Endodermal cell (in vitro differentiated cells): Measurements from ENCODE around the gene NRG2. TPM values are rescaled to one million over a fixed set of nuclear protein-coding genes. Genes with fewer than 3 reads are reported as not detected.

Experiments
- DNase-seq: peaks from one replicate; pipeline ENCODE4 v3.0.0-alpha.2; 2017
- H3K27ac ChIP-seq: 2 replicates; pipeline ENCODE4 v1.5.1; 2013; ENCODE audit warnings: mild to moderate bottlenecking, low read depth, low read length, moderate library complexity
- H3K27me3 ChIP-seq: 2 replicates; pipeline ENCODE4 v1.6.1; 2013; ENCODE audit warnings: mild to moderate bottlenecking, low read length, moderate library complexity; ENCODE audit not compliant: insufficient read depth, control insufficient read depth, poor library complexity, severe bottlenecking
- H3K36me3 ChIP-seq: 2 replicates; pipeline ENCODE4 v1.7.0; 2013; ENCODE audit warnings: mild to moderate bottlenecking, low read length, moderate library complexity; ENCODE audit not compliant: control insufficient read depth, insufficient read depth
- H3K4me1 ChIP-seq: one replicate; pipeline ENCODE4 v1.7.0; 2013; ENCODE audit warnings: low read length; ENCODE audit not compliant: control insufficient read depth, insufficient read depth
- H3K4me3 ChIP-seq: 2 replicates; pipeline ENCODE4 v1.5.1; 2013; ENCODE audit warnings: mild to moderate bottlenecking, low read length, moderate library complexity
- H3K9ac ChIP-seq: 2 replicates; pipeline ENCODE4 v1.6.1; 2013; ENCODE audit warnings: mild to moderate bottlenecking, low read length, moderate library complexity; ENCODE audit not compliant: poor library complexity, severe bottlenecking; ENCODE audit errors: extremely low read depth
- H3K9me3 ChIP-seq: 2 replicates; pipeline ENCODE4 v1.6.1; 2013; ENCODE audit warnings: mild to moderate bottlenecking, low read length, moderate library complexity; ENCODE audit not compliant: control insufficient read depth
- H3K27ac Mint-ChIP-seq: 2 replicates; pipeline ENCODE4 v1.8.0; 2020; ENCODE audit warnings: mixed read lengths
- H3K27me3 Mint-ChIP-seq: 2 replicates; pipeline ENCODE4 v1.8.0; 2021; ENCODE audit warnings: mild to moderate bottlenecking, mixed read lengths; ENCODE audit not compliant: insufficient read depth
- H3K36me3 Mint-ChIP-seq: 2 replicates; pipeline ENCODE4 v1.8.0; 2020; ENCODE audit warnings: low read depth, mixed read lengths
- H3K4me1 Mint-ChIP-seq: 2 replicates; pipeline ENCODE4 v1.8.0; 2020; ENCODE audit warnings: mixed read lengths
- H3K4me3 Mint-ChIP-seq: 2 replicates; pipeline ENCODE4 v1.8.0; 2020; ENCODE audit warnings: mild to moderate bottlenecking, moderate library complexity, mixed read lengths
- H3K9me3 Mint-ChIP-seq: 2 replicates; pipeline ENCODE4 v1.8.0; 2020; ENCODE audit warnings: mild to moderate bottlenecking, mixed read lengths
- WGBS, 2 experiments: methylation state at CpG; one replicate each; pipeline versions ENCODE4 v1.1.5 to v1.1.7; 2013; ENCODE audit warnings: missing lambda C conversion rate in 2 of 2, mixed read lengths in 1 of 2; ENCODE audit not compliant: insufficient coverage in 1 of 2, insufficient read length in 1 of 2; 5-methylcytosine and 5-hydroxymethylcytosine counted together
- total RNA-seq, 2 donors: library from RNA; stranded (reverse); fragmentation: NEBNext Ultra II Directional in 1 of 2; extraction: Animal tissue kit (Norgen Biotek cat#: 25700) in 1 of 2; gene quantifications; 2 replicates in 1 of 2; 3 replicates in 1 of 2; pipeline ENCODE4 v1.2.1, GENCODE V29; 2021
- TF ChIP-seq, protein P1 (sequence below): fragments of 200-600 bp; sonication (generic); conservative IDR thresholded peaks from 2 replicates; pipeline ENCODE4 v1.5.0; 2021; ENCODE audit warnings: antibody characterized with exemption, mild to moderate bottlenecking

Gene NRG2
- total RNA-seq, 2 donors from 2014 or later = 10.8 to 12.5 TPM

- H3K27me3 Mint-ChIP-seq = peaks cover 23% of the 10 kb centered on the region
- H3K27ac Mint-ChIP-seq = no peak overlapping the region
- H3K36me3 ChIP-seq = no peaks in the 10 kb centered on the region
- TF ChIP-seq, protein P1, sequence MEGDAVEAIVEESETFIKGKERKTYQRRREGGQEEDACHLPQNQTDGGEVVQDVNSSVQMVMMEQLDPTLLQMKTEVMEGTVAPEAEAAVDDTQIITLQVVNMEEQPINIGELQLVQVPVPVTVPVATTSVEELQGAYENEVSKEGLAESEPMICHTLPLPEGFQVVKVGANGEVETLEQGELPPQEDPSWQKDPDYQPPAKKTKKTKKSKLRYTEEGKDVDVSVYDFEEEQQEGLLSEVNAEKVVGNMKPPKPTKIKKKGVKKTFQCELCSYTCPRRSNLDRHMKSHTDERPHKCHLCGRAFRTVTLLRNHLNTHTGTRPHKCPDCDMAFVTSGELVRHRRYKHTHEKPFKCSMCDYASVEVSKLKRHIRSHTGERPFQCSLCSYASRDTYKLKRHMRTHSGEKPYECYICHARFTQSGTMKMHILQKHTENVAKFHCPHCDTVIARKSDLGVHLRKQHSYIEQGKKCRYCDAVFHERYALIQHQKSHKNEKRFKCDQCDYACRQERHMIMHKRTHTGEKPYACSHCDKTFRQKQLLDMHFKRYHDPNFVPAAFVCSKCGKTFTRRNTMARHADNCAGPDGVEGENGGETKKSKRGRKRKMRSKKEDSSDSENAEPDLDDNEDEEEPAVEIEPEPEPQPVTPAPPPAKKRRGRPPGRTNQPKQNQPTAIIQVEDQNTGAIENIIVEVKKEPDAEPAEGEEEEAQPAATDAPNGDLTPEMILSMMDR = no peak
- no peak for DNase-seq
- no peak overlapping the region for H3K27ac ChIP-seq
- no peaks in the 10 kb centered on the region for H3K9me3 Mint-ChIP-seq
- H3K4me3 Mint-ChIP-seq = no peak overlapping the region
- H3K4me1 Mint-ChIP-seq = peaks cover 6% of the 10 kb centered on the region
- no peaks in the 10 kb centered on the region for H3K9me3 ChIP-seq
- no peaks in the 10 kb centered on the region for H3K4me1 ChIP-seq
- no peak overlapping the region for H3K9ac ChIP-seq
- H3K4me3 ChIP-seq = no peak overlapping the region
- 91 to 92% methylated on average over 2 to 4 of the region's 4 CpGs for WGBS, 2 experiments
- H3K36me3 Mint-ChIP-seq = peaks cover 6% of the 10 kb centered on the region
- H3K27me3 ChIP-seq = peaks cover 9% of the 10 kb centered on the region
Observed at GRCh38 chr5:139856714-139857113, 186.4 kb downstream of the NRG2 start.

DNA sequence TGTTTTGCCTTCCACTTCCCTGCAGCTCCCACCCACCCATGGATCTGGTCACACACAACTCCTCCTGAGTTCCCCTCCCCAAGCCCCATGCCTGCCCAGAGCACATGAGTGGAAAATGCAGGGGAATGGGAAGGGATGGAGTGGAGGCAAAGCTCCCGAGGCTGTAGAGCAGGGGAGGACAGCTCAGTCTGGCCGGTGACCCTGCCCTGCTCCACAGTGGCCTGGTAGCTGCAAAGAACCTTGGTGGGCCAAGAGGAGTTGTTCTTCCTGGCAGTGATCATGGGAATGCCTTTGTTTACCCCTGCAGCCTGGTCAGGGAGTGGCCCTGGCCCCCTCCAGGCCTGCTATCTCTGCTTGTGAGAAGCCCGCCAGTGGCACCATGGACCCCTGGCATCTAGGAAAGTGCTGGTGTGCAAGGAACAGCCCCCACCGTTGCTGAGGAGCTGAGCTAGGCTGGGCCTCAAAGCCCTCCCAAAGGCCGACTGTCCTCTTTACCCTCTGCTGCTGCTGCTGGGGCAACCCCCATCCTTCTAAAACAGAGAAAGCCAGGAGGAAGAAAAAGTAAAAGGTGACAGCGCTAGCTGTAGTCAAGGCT lies 187.1 kb downstream of the NRG2 start:
- Histone ChIP-seq H3K36me3 (no peaks in the 10 kb centered on the region), H3K9me3 (no peaks in the 10 kb centered on the region), H3K4me1 (no peaks in the 10 kb centered on the region), H3K4me3 (no peak overlapping the region), H3K27ac (no peak overlapping the region), H3K27me3 (peaks cover 9% of the 10 kb centered on the region), H3K9ac (no peak overlapping the region)
- peaks cover 6% of the 10 kb centered on the region for H3K4me1 Mint-ChIP-seq
- WGBS, 2 experiments = 87 to 90% methylated on average over 3 to 6 of the region's 6 CpGs
- peaks cover 10% of the 10 kb centered on the region for H3K36me3 Mint-ChIP-seq
- DNase-seq = no peak
- H3K27ac Mint-ChIP-seq = no peak overlapping the region
- TF ChIP-seq, protein P1 = no peak
- H3K27me3 Mint-ChIP-seq = peaks cover 24% of the 10 kb centered on the region
- H3K4me3 Mint-ChIP-seq = no peak overlapping the region
- no peaks in the 10 kb centered on the region for H3K9me3 Mint-ChIP-seq

- no peak overlapping the region for H3K27ac ChIP-seq
- peaks cover 29% of the 10 kb centered on the region for H3K27me3 Mint-ChIP-seq
- peaks cover 6% of the 10 kb centered on the region for H3K4me1 Mint-ChIP-seq
- no peaks in the 10 kb centered on the region for H3K4me1 ChIP-seq
- H3K27me3 ChIP-seq = peaks cover 9% of the 10 kb centered on the region
- H3K9me3 ChIP-seq = no peaks in the 10 kb centered on the region
- no peak overlapping the region for H3K9ac ChIP-seq
- no peak overlapping the region for H3K4me3 Mint-ChIP-seq
- WGBS, 2 experiments = 97% methylated on average over 8 of the region's 8 CpGs; no CpG with 5 or more reads in 1 of the 2 experiments
- TF ChIP-seq, protein P1 = no peak
- no peak for DNase-seq
- peaks cover 10% of the 10 kb centered on the region for H3K36me3 Mint-ChIP-seq
- no peak overlapping the region for H3K27ac Mint-ChIP-seq
- H3K9me3 Mint-ChIP-seq = no peaks in the 10 kb centered on the region
- H3K36me3 ChIP-seq = no peaks in the 10 kb centered on the region
- no peak overlapping the region for H3K4me3 ChIP-seq
Observed at GRCh38 chr5:139855451-139855850, 187.6 kb downstream of the NRG2 start.
